IMR-90 (cell line): ENCODE data around the gene RNASE7. TPM values are rescaled to one million over a fixed set of nuclear protein-coding genes. Genes with fewer than 3 reads are reported as not detected.

ENCODE experiments used
- ATAC-seq: fragments of 200-7000 bp; cut with Tn5 transposase; 2 replicates; pipeline ENCODE4 v1.9.1; 2020; ENCODE audit warnings: low read depth, mild to moderate bottlenecking, moderate library complexity
- BruUV-seq: library from RNA; stranded (reverse); fragments of 400-500 nt; replicated peaks from 2 replicates; lab custom pipeline; 2021; lab: Mats Ljungman, UMichigan
- CTCF ChIA-PET: fragments of 300-600 bp; formaldehyde crosslinking; extraction: SDS; loops from one replicate; lab custom pipeline; 2021; ENCODE audit warnings: antibody characterized with exemption; lab: Yijun Ruan, JAX
- POLR2A ChIA-PET: fragments of 300-600 bp; sonication (Branson Sonifier 250); formaldehyde crosslinking; loops from one replicate; lab custom pipeline; 2022; ENCODE audit warnings: antibody characterized with exemption; ENCODE audit not compliant: unreplicated experiment; lab: Charles Lee
- DNase-seq: peaks from one replicate; pipeline ENCODE4 v3.0.0; 2013
- H2AFZ ChIP-seq: replicated peaks from 2 replicates; pipeline ENCODE3; 2013; ENCODE audit warnings: low read length, mild to moderate bottlenecking; ENCODE audit not compliant: poor library complexity
- H2AK5ac ChIP-seq: 2 replicates; pipeline ENCODE4 v1.6.1; 2013; ENCODE audit warnings: low read depth, low read length, inconsistent platforms
- H2AK9ac ChIP-seq: replicated peaks from 2 replicates; pipeline ENCODE3; 2013; ENCODE audit warnings: mild to moderate bottlenecking, low read depth, low read length, moderate library complexity; ENCODE audit not compliant: poor library complexity
- H2BK120ac ChIP-seq: 2 replicates; pipeline ENCODE4 v1.6.1; 2013; ENCODE audit warnings: low read depth, low read length, inconsistent platforms
- H2BK15ac ChIP-seq: 3 replicates; pipeline ENCODE4 v1.6.1; 2013; ENCODE audit warnings: low read depth, low read length, inconsistent platforms
- H2BK20ac ChIP-seq: 2 replicates; pipeline ENCODE4 v1.6.1; 2013; ENCODE audit warnings: low read depth, mild to moderate bottlenecking, inconsistent platforms, low read length, moderate library complexity
- H2BK5ac ChIP-seq: 2 replicates; pipeline ENCODE4 v1.6.1; 2013; ENCODE audit warnings: mild to moderate bottlenecking, low read depth, low read length, inconsistent platforms; ENCODE audit not compliant: poor library complexity, severe bottlenecking
- H3K14ac ChIP-seq: replicated peaks from 2 replicates; pipeline ENCODE4 v1.6.1; 2013; ENCODE audit warnings: low read depth, low read length, inconsistent platforms
- H3K18ac ChIP-seq: 2 replicates; pipeline ENCODE4 v1.6.1; 2013; ENCODE audit warnings: low read depth, low read length, control low read depth
- H3K23ac ChIP-seq: 2 replicates; pipeline ENCODE4 v1.6.1; 2013; ENCODE audit warnings: low read depth, low read length, inconsistent platforms
- H3K27ac ChIP-seq: 2 replicates; pipeline ENCODE4 v1.5.1; 2013; ENCODE audit warnings: mild to moderate bottlenecking, control low read depth, low read length; ENCODE audit not compliant: insufficient read depth
- H3K27me3 ChIP-seq: 2 replicates; pipeline ENCODE4 v1.6.1; 2013; ENCODE audit warnings: low read length; ENCODE audit not compliant: control insufficient read depth, insufficient read depth
- H3K36me3 ChIP-seq: 2 replicates; pipeline ENCODE4 v1.6.1; 2013; ENCODE audit warnings: low read length, mixed read lengths; ENCODE audit not compliant: control insufficient read depth, insufficient read depth
- H3K4ac ChIP-seq: 2 replicates; pipeline ENCODE4 v1.6.1; 2013; ENCODE audit warnings: low read depth, low read length, inconsistent platforms
- H3K4me1 ChIP-seq: 2 replicates; pipeline ENCODE4 v1.6.1; 2013; ENCODE audit warnings: low read length, mixed read lengths; ENCODE audit not compliant: control insufficient read depth, insufficient read depth
- H3K4me2 ChIP-seq: 2 replicates; pipeline ENCODE4 v1.6.1; 2013; ENCODE audit warnings: low read depth, mild to moderate bottlenecking, control low read depth, low read length, moderate library complexity
- H3K4me3 ChIP-seq: 2 replicates; pipeline ENCODE4 v1.5.1; 2013; ENCODE audit warnings: low read depth, mild to moderate bottlenecking, control low read depth, low read length, moderate library complexity; ENCODE audit not compliant: insufficient read depth
- H3K56ac ChIP-seq: 2 replicates; pipeline ENCODE4 v1.6.1; 2013; ENCODE audit warnings: low read length, inconsistent platforms; ENCODE audit not compliant: insufficient read depth; ENCODE audit errors: extremely low read depth
- H3K79me1 ChIP-seq, 2 experiments: 2 replicates each; pipeline ENCODE4 v1.6.1; 2013; ENCODE audit warnings: low read length in 2 of 2, inconsistent platforms in 1 of 2, low read depth in 1 of 2
- H3K9ac ChIP-seq: 2 replicates; pipeline ENCODE4 v1.6.1; 2013; ENCODE audit warnings: low read depth, low read length, control low read depth
- H3K9me1 ChIP-seq: 2 replicates; pipeline ENCODE4 v1.6.1; 2013; ENCODE audit warnings: low read length, inconsistent platforms; ENCODE audit not compliant: insufficient read depth
- H3K9me3 ChIP-seq: 2 replicates; pipeline ENCODE4 v1.6.1; 2013; ENCODE audit warnings: low read length; ENCODE audit not compliant: control insufficient read depth, insufficient read depth
- H4K20me1 ChIP-seq: 2 replicates; pipeline ENCODE4 v1.6.1; 2013; ENCODE audit warnings: low read length, inconsistent platforms; ENCODE audit not compliant: insufficient read depth
- H4K5ac ChIP-seq: 2 replicates; pipeline ENCODE4 v1.6.1; 2013; ENCODE audit warnings: mild to moderate bottlenecking, low read depth, low read length, control low read depth
- H4K8ac ChIP-seq, 2 experiments: 2 replicates each; pipeline ENCODE4 v1.6.1; 2013; ENCODE audit warnings: low read depth in 2 of 2, low read length in 2 of 2, control low read depth in 1 of 2, inconsistent platforms in 1 of 2
- H4K91ac ChIP-seq: 2 replicates; pipeline ENCODE4 v1.6.1; 2013; ENCODE audit warnings: low read depth, low read length, inconsistent platforms; ENCODE audit not compliant: insufficient read depth
- FOS ChIP-seq: fragments of 150-350 bp; IDR thresholded peaks from 2 replicates; pipeline ENCODE4 v1.6.1; 2016; ENCODE audit warnings: low read depth, low read length
- MAZ ChIP-seq: IDR thresholded peaks from 2 replicates; pipeline ENCODE4 v1.6.1; 2012; ENCODE audit warnings: low read depth, mild to moderate bottlenecking, low read length, improper control_type of control experiment, moderate library complexity, borderline replicate concordance
- NFE2L2 ChIP-seq: fragments of 150-350 bp; IDR thresholded peaks from 2 replicates; pipeline ENCODE4 v1.6.1; 2016; ENCODE audit warnings: low read depth, mild to moderate bottlenecking, low read length
- POLR2A ChIP-seq: IDR thresholded peaks from 2 replicates; pipeline ENCODE4 v1.6.1; 2012; ENCODE audit warnings: mild to moderate bottlenecking, low read depth, low read length
- RAD21 ChIP-seq: IDR thresholded peaks from 2 replicates; pipeline ENCODE4 v1.6.1; 2012; ENCODE audit warnings: low read length, improper control_type of control experiment
- RCOR1 ChIP-seq: IDR thresholded peaks from 2 replicates; pipeline ENCODE4 v1.6.1; 2012; ENCODE audit warnings: mild to moderate bottlenecking, low read length, improper control_type of control experiment; ENCODE audit not compliant: insufficient replicate concordance
- RFX5 ChIP-seq: IDR thresholded peaks from 2 replicates; pipeline ENCODE4 v1.8.0; 2012; ENCODE audit warnings: low read depth, mild to moderate bottlenecking, low read length, moderate library complexity
- SMC3 ChIP-seq: fragments of 150-350 bp; IDR thresholded peaks from 2 replicates; pipeline ENCODE4 v1.6.1; 2016; ENCODE audit warnings: low read depth, mild to moderate bottlenecking, antibody characterized with exemption, low read length, moderate library complexity
- whole genome bisulfite sequencing, 2 experiments: methylation state at CpG; one replicate each; pipeline versions ENCODE4 v1.1.5 to v1.1.7; 2013; ENCODE audit warnings: missing lambda C conversion rate in 2 of 2; ENCODE audit not compliant: insufficient read length in 1 of 2; ENCODE audit errors: extremely low coverage in 2 of 2; 5-methylcytosine and 5-hydroxymethylcytosine counted together
- dilution Hi-C: fragments of 300-500 bp; cut with HindIII; formaldehyde crosslinking; loops from one replicate; pipeline ENCODE4 v1.14.3; 2018; ENCODE audit warnings: low sequenced_read_pairs; ENCODE audit not compliant: unreplicated experiment
- in situ Hi-C: fragments of 300-500 bp; cut with MboI; formaldehyde crosslinking; loops from 3 replicates; pipeline ENCODE4 v1.14.3; 2019; ENCODE audit warnings: low sequenced_read_pairs, inconsistent platforms, mixed read lengths
- intact Hi-C: fragments of 100-400 bp; cut with micrococcal nuclease; formaldehyde crosslinking; loops from 2 replicates; pipeline ENCODE4 v1.10.0; 2022
- polyA plus RNA-seq, 3 experiments: library from polyadenylated mRNA; depleted of rRNA; stranded (reverse); fragments of >200 nt; gene quantifications; 2 replicates each; pipeline ENCODE4 v1.2.3, GENCODE V29; 2012; ENCODE audit warnings: low replicate concordance in 1 of 3
- total RNA-seq: library from RNA; depleted of rRNA; stranded (reverse); fragments of >200 nt; gene quantifications from 2 replicates; pipeline ENCODE4 v1.2.3, GENCODE V29; 2012

Gene RNASE7
- total and polyA plus RNA-seq, 2 of the 4 experiments (the other 2 are of a cell fraction) = not detected

GRCh38 chr14:21054123-21054767 lies 12.1 kb downstream of the RNASE7 start (continued):
- TF ChIP-seq RCOR1 = no peak
- TF ChIP-seq POLR2A = no peak
- TF ChIP-seq MAZ = no peak
- no peak for TF ChIP-seq RFX5
- TF ChIP-seq FOS = no peak
- no peak for TF ChIP-seq SMC3

DNA sequence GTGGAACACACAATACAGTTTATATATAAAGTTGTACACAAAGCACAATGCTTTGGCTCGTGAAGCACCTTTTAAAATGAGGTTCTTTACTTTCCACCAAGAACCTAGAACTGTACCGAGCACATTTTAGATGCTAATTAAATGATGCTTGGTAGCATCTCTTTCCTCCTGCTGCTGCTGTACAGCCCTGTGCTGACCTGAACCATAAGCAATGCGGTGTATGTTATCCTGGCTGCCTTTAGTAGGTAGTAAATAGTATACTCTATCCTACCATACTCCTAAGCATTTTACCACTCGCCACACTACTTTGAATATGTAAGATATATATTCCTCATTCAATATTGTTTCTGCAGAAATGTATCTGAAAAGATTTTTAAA lies 12.6 kb downstream of the RNASE7 start:
- Histone ChIP-seq H3K79me1 (no peaks in the 10 kb centered on the region), H3K56ac (no peak overlapping the region), H2BK20ac (no peak overlapping the region), H3K4ac (no peak overlapping the region), H3K36me3 (no peaks in the 10 kb centered on the region), H4K8ac (no peak overlapping the region), H2AFZ (no peak overlapping the region), H4K20me1 (no peaks in the 10 kb centered on the region), H3K9ac (no peak overlapping the region), H2BK120ac (no peak overlapping the region), H2AK5ac (no peak overlapping the region), H3K18ac (no peak overlapping the region), H4K5ac (no peak overlapping the region), H3K9me3 (no peaks in the 10 kb centered on the region), H2AK9ac (no peak overlapping the region), H3K23ac (no peak overlapping the region), H3K14ac (no peak overlapping the region), H3K4me3 (no peak overlapping the region), H3K27me3 (peaks cover 4% of the 10 kb centered on the region), H2BK15ac (no peak overlapping the region), H3K4me1 (no peaks in the 10 kb centered on the region), H3K4me2 (no peak overlapping the region), H3K9me1 (peaks cover 3% of the 10 kb centered on the region; the same call in 1 of the 2 replicates), H4K91ac (no peak overlapping the region), H2BK5ac (no peak overlapping the region), H3K27ac (no peak overlapping the region)
- DNase-seq (no peak), ATAC-seq (no peak)
- dilution Hi-C loops = no loop called here
- intact Hi-C loops = no loop called here
- TF ChIP-seq RCOR1 = no peak
- TF ChIP-seq MAZ = no peak
- TF ChIP-seq RAD21 = no peak
- no peak for TF ChIP-seq NFE2L2
- no peak for TF ChIP-seq POLR2A
- POLR2A ChIA-PET = no interaction called here
- no TSS peak for BruUV-seq
- WGBS, 2 experiments = no CpG with 5 or more reads among the region's 4 CpGs
- CTCF ChIA-PET = no interaction called here
- in situ Hi-C loops = no loop called here
